GM19023 (cell line): ENCODE measurements around the gene CCDC178.

Experiments used
- ATAC-seq: cut with Tn5 transposase; IDR thresholded peaks from one replicate; pipeline ENCODE4 v1.9.1; 2021; ENCODE audit warnings: mild to moderate bottlenecking, moderate library complexity; ENCODE audit not compliant: unreplicated experiment

The CCDC178 gene

GRCh38 chr18:32920796-32921787 lies 519.4 kb downstream of the CCDC178 start:
- ATAC-seq: no peak

GRCh38 chr18:32919799-32920198 lies 520.7 kb downstream of the CCDC178 start:
- ATAC-seq: peak; percentile 96

DNA sequence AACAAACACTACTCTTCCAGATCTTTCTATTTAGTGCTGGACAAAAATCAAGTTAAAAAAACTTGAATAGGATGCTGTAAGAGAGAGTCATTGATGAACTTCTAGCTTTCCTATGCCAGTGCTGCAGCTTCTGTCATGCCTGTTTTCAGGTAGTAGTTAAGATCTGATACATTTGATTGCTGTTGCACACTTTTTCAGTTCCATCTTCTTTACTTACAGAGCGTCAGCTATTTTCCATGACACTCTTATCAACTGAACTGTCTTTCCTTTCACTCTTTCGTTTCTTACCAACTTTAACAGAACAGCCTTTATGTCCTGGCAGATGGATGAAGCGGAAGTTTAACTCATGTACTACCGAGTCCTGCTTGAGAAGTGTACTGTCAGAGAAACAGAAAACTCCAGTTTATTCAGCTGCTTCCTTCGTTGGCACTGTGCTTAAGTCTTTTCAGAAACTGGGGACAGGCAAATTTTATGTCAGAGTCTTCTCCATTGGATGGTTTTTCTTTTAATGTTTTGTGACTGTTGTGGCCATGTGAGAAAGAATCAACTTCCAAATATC lies 521.8 kb downstream of the CCDC178 start:
- no peak for ATAC-seq

DNA sequence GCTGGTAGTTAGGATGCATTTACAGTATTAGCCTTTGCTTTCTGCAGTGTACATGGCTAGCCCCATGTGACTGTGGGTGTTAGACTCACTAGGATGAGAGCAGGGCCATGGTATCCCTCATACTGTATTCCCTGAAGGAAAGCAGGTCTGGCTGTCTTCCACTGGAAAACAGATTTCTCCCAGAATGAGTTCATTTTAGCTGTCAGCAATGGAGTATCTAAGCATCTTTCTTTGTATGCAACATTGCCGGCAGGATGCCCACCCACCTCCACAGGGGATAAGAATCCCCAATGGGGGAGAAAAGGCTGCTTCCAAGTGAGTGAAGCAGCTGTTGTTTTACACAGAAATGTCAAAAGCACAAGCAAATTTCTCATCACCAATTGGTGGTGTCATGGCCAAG lies 525.0 kb downstream of the CCDC178 start:
- no peak for ATAC-seq

GRCh38 chr18:32911660-32912284 lies 528.7 kb downstream of the CCDC178 start:
- no peak for ATAC-seq

GRCh38 chr18:32910694-32911296 lies 529.7 kb downstream of the CCDC178 start:
- ATAC-seq: no peak

- ATAC-seq: no peak
These were observed 530.5 kb downstream of the CCDC178 start for GRCh38 chr18:32909798-32910561.

GRCh38 chr18:32908424-32908805 lies 532.1 kb downstream of the CCDC178 start:
- ATAC-seq: no peak

DNA sequence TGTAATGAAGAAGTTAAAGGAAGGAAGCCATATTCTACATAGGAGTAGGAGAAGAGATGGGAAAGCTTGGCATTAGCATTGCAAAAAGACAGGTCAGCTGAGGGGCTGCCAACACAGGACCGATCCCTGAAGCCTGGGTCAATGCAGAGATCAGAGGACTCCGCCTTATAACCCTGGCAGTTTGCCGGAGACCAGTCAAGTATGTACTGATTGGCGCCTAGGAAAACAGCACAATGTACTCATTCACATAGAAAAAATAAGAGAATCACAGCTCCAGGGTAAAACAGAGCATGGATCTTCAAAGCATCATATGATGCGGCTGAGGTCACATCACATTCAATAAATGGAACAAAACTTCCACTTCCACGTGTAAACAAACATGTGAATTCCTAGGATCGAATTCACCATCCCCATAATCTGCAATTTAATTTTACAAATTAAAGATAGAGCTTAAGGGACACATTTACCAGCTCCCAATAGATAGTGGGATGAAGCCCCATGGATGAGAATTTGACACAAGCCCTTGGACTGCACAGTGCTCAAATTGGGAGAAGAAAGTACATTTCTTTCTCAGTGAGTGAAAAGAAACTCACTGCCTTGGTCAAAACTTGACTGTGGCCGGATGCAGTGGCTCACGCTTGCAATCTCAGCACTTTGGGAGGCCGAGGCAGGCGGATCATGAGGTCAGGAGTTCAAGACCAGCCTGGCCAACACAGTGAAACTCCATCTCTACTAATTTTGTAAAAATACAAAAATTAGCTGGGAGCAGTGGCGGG lies 532.7 kb downstream of the CCDC178 start:
- ATAC-seq: no peak

GRCh38 chr18:32907311-32907585 lies 533.3 kb downstream of the CCDC178 start:
- no peak for ATAC-seq

DNA sequence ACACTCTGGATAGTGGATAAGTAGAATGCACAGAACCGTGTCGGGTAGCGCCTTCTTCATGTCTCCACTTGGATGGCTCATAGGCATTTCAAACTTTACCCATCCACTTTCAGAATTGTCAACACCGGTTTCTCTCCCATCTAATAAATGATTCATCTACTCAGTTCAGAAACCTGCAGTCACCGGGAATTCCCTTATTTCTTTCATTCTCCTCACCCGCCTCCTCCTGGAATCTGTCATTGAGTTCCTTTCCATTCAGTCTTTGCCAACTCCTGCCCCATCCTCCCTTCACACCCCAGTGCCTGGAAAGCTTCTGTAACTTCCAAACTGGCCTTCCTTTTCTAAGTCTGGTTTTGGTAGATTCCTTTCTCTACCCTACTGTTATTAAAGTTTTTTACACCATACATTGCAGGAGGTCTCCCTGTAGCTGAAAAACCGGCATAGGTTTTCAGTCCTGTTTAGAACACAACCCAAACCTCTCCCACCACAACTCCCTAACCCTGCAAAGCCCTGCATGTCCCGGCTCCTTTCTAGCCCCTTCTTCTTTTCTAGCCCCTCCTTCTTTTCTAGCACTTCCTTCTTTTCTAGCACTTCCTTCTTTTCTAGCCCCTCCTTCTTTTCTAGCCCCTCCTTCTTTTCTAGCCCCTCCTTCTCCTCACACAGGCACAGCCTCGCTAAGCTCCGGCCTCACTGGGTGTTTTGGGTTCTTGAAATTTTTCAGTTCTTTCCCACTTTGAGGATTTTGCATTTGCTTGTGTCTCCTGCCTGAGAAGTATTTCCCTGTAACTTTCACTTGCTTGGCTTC lies 533.8 kb downstream of the CCDC178 start:
- ATAC-seq: no peak

- no peak for ATAC-seq
These were observed 534.9 kb downstream of the CCDC178 start for GRCh38 chr18:32905651-32906050.

- no peak for ATAC-seq
These were observed 537.8 kb downstream of the CCDC178 start for GRCh38 chr18:32902568-32903330.

DNA sequence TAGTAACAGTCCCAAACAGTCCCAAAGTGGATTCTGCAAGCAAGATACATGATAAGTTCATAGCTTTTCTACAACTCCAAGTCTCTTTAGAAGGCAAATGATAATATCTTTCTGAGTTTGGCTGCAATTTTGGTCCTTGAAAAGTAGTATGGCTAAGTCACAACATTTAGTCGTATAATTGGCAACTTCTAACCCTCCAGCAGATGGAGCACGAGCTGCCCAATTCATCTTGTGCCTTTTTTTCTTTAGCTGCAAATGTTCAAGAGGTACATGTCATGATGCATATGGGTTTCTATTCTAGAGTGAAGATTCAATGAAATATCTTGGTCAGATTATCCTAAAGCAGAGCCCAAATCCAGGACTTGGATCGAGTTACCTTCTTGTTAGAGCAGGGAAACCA lies 540.7 kb downstream of the CCDC178 start:
- no peak for ATAC-seq

GRCh38 chr18:32896776-32897547 lies 543.6 kb downstream of the CCDC178 start:
- no peak for ATAC-seq

DNA sequence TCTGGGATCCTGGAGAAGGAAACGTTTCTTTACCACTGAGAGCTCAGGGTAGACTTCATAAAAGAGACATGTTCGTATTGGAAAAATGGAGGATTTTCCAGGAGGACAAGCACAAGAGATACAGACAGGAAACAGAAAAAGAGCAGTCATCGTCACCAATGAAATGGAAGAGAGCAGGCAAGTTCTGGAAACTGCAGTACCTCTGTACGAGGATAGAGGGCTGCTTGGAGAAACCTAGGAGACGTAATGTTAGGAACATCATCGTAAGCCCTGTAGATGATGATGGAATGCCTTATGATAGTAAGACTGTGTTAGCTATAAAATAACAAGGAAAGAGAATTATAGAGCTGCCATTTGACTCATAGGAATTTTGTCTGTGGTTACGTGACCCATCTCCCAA lies 546.6 kb downstream of the CCDC178 start:
- ATAC-seq: no peak

DNA sequence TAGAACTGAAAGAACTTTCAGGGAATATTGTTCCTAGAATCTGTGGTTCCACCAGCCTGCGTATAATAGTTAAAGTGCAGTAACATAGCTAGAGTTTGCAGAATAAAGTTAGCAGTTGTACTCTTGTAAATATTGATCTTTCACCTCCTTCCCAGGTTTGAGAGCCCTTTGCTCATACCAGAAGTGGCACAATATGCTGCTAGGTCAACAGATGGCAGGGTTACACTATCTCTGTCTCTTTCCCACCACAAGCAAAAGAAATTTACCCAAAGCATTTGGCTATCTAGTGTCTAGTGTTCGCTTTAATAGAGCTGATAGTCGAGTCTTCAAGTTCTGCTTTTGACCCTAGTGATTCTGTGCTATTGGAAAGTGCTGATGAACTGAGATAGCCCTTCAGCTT lies 548.7 kb downstream of the CCDC178 start:
- ATAC-seq: no peak

- peak; percentile 54 for ATAC-seq
These were observed 549.4 kb downstream of the CCDC178 start for GRCh38 chr18:32891130-32891529.
